Gastrocnemius medialis (tissue), 4 donors: Measurements from ENCODE around the gene VWDE. TPM values are rescaled to one million over a fixed set of nuclear protein-coding genes. Genes with fewer than 3 reads are reported as not detected.

Source experiments
- ATAC-seq, 2 donors: fragments of 150-250 bp; one replicate each; pipeline ENCODE4 v1.9.1; 2016
- DNase-seq, 2 donors: peaks; one replicate each; pipeline ENCODE4 v3.0.0-alpha.2; 2019
- H3K27ac ChIP-seq, 4 donors: fragments of 200-600 bp; sonication (generic); 1 replicate in 1 of 4; 2 replicates in 3 of 4; pipeline ENCODE4 v1.5.1; 2016 to 2018; ENCODE audit warnings: mild to moderate bottlenecking in 2 of 4, moderate library complexity in 1 of 4
- H3K27me3 ChIP-seq, 3 donors: fragments of 200-600 bp; sonication (generic) in 2 of 3; 1 replicate in 1 of 3; 2 replicates in 2 of 3; pipeline versions ENCODE4 v1.5.1 to v1.6.0; 2016 to 2019; ENCODE audit warnings: mild to moderate bottlenecking in 1 of 3, moderate library complexity in 1 of 3
- H3K36me3 ChIP-seq, 2 donors: fragments of 200-600 bp; sonication (generic) in 1 of 2; one replicate each; pipeline ENCODE4 v1.5.1; 2017 to 2018
- H3K4me1 ChIP-seq, 2 donors: fragments of 200-600 bp; sonication (generic) in 1 of 2; one replicate each; pipeline ENCODE4 v1.5.1; 2016 to 2017; ENCODE audit warnings: mild to moderate bottlenecking in 2 of 2
- H3K4me3 ChIP-seq, 4 donors: fragments of 200-600 bp; sonication (generic) in 3 of 4; 1 replicate in 1 of 4; 2 replicates in 3 of 4; pipeline ENCODE4 v1.5.1; 2016 to 2019; ENCODE audit warnings: mild to moderate bottlenecking in 2 of 4
- H3K9me3 ChIP-seq, 3 donors: fragments of 200-600 bp; sonication (generic) in 2 of 3; 1 replicate in 1 of 3; 2 replicates in 2 of 3; pipeline ENCODE4 v1.5.1; 2016 to 2019
- POLR2A ChIP-seq, 2 donors: fragments of 450-650 bp; IDR thresholded peaks; one replicate each; pipeline ENCODE4 v1.6.1; 2017; ENCODE audit warnings: antibody characterized with exemption in 2 of 2, mild to moderate bottlenecking in 2 of 2, moderate library complexity in 2 of 2
- in situ Hi-C, 4 donors: fragments of 200-750 bp; cut with MboI; loops; one replicate each; pipeline versions ENCODE4 v1.15.0 to v1.8.0; 2017; ENCODE audit warnings: low sequenced_read_pairs in 4 of 4
- intact Hi-C: fragments of 100-400 bp; cut with DNase I; formaldehyde crosslinking; loops from one replicate; pipeline ENCODE4 v1.15.1; 2023; ENCODE audit warnings: low total_unique reads
- total RNA-seq, 4 donors: library from RNA; depleted of rRNA; stranded (reverse); fragments of >200 nt; gene quantifications; one replicate each; pipeline versions ENCODE4 v1.1.0 to v1.2.3, GENCODE V29; 2016
- TF ChIP-seq, protein P1 (sequence below), 5 experiments: fragments of 450-650 bp in 3 of 5; fragments of 200-600 bp in 2 of 5; sonication (generic) in 2 of 5; IDR thresholded peaks in 4 of 5; conservative IDR thresholded peaks in 1 of 5; 1 replicate in 4 of 5; 2 replicates in 1 of 5; pipeline ENCODE4 v1.5.1; 2016 to 2019; ENCODE audit warnings: antibody characterized with exemption in 5 of 5, mild to moderate bottlenecking in 3 of 5, moderate library complexity in 3 of 5

Gene VWDE
- total RNA-seq, 4 donors from 2014 or later, result not detected

DNA sequence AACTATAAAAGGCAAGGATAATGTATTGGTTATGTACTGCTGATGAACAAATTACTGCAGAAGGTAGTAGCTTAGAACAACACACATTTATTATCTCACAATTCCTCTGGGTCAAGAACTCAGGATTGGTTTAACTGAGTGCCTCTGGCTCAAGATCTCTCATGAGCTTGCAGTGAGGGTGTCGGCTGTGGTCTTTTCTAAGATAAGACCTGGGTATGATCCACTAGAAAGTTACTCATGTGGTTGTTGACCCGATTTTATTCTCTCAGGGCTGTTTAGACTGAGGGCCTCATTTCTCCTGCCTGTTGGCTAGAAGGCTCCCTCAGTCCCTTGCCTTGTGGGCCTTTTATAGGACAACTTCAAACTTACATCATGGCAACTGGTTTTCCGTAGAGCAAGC is 86.7 kb downstream of the VWDE start:
- Histone ChIP-seq H3K4me3 (no peak overlapping the region), H3K9me3 (no peaks in the 10 kb centered on the region), H3K4me1 (no peaks in the 10 kb centered on the region), H3K36me3 (no peaks in the 10 kb centered on the region), H3K27me3 (no peaks in the 10 kb centered on the region), H3K27ac (no peak overlapping the region)
- DNase-seq, result no peak
- intact Hi-C loops, result no loop called here
- TF ChIP-seq, protein P1, sequence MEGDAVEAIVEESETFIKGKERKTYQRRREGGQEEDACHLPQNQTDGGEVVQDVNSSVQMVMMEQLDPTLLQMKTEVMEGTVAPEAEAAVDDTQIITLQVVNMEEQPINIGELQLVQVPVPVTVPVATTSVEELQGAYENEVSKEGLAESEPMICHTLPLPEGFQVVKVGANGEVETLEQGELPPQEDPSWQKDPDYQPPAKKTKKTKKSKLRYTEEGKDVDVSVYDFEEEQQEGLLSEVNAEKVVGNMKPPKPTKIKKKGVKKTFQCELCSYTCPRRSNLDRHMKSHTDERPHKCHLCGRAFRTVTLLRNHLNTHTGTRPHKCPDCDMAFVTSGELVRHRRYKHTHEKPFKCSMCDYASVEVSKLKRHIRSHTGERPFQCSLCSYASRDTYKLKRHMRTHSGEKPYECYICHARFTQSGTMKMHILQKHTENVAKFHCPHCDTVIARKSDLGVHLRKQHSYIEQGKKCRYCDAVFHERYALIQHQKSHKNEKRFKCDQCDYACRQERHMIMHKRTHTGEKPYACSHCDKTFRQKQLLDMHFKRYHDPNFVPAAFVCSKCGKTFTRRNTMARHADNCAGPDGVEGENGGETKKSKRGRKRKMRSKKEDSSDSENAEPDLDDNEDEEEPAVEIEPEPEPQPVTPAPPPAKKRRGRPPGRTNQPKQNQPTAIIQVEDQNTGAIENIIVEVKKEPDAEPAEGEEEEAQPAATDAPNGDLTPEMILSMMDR (IDR thresholded peaks at IDR 0.05 in 4 of 5, conservative IDR thresholded peaks at IDR 0.05 in 1 of 5), result no peak
- no peak for TF ChIP-seq POLR2A (IDR thresholded peaks at IDR 0.05)
- ATAC-seq, result no peak
- in situ Hi-C loops, result loop anchor here in 2 of 4 donors (25.0 kb wide), 2 partner anchors 255 to 880 kb away; no protein-coding TSS in a partner anchor

DNA sequence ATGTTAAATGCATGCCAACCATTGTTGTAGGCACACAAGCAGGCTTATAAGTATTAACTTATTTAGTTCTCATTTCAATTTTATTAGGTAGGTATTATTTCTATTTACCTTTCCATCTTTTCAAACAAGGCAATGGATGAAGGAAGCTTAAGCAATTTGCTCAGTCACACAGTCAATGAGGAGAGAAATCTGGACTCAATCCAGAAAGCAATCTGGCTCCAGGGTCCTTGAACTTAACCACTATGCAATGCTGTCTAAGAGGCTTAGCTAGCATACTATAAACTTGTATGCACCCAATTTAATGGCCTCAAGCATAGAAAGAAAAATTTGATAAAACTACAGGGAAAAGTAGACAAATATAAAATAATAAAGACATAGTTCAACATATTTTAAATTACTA is 88.6 kb downstream of the VWDE start:
- ATAC-seq, result no peak
- intact Hi-C loops (no loop called here), in situ Hi-C loops (loop anchor here in 2 of 4 donors (25.0 kb wide), 2 partner anchors 253 to 878 kb away; no protein-coding TSS in a partner anchor)
- no peaks in the 10 kb centered on the region for H3K36me3 ChIP-seq
- no peaks in the 10 kb centered on the region for H3K4me1 ChIP-seq
- TF ChIP-seq, protein P1 (IDR thresholded peaks at IDR 0.05 in 4 of 5, conservative IDR thresholded peaks at IDR 0.05 in 1 of 5), result no peak
- no peak for TF ChIP-seq POLR2A (IDR thresholded peaks at IDR 0.05)
- H3K9me3 ChIP-seq, result no peaks in the 10 kb centered on the region
- no peak for DNase-seq
- no peaks in the 10 kb centered on the region for H3K27me3 ChIP-seq
- H3K4me3 ChIP-seq, result no peak overlapping the region
- H3K27ac ChIP-seq, result no peak overlapping the region

DNA sequence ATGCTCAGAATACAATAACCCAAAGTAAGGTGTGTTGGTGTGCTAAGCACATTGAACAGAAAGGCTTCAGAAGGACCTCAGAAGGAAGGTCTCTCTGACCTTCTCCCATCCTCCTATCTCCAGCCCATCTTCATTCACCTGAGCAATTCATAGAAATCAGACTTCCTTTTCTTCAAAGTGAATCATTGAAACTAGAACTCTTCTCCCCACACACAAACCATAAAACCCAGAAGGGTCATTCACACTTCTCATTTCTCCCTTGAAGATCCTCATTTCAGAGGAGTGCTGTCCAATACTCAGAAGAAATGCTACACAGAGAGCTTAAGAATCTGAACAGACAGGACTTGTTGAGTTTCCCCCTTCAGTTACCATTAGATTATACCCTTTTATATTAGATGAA is 89.5 kb downstream of the VWDE start:
- Histone ChIP-seq H3K27ac (no peak overlapping the region), H3K36me3 (no peaks in the 10 kb centered on the region), H3K9me3 (no peaks in the 10 kb centered on the region), H3K27me3 (no peaks in the 10 kb centered on the region), H3K4me1 (no peaks in the 10 kb centered on the region), H3K4me3 (no peak overlapping the region)
- ATAC-seq (no peak), DNase-seq (no peak)
- intact Hi-C loops, result no loop called here
- no peak for TF ChIP-seq POLR2A (IDR thresholded peaks at IDR 0.05)
- TF ChIP-seq, protein P1 (IDR thresholded peaks at IDR 0.05 in 4 of 5, conservative IDR thresholded peaks at IDR 0.05 in 1 of 5), result no peak
- in situ Hi-C loops, result loop anchor here in 2 of 4 donors (25.0 kb wide), 2 partner anchors 252 to 877 kb away; no protein-coding TSS in a partner anchor

DNA sequence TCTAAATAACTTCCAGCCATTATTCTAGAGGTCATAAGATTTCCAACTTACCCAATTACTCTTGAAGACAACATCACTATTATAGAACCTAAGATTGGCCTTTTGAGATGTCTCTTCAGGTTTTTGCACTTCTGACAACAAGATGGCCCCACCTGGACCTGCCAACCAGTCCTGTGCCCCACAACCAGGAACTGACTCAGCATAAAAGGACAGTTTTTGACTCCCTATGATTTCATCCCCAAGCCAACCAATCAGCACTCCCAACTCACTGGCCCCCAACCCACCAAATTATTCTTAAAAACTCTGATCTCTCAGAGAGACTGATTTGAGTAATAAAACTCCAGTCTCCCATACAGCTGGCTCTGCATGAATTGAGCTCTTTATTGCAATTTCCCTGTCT is 98.2 kb downstream of the VWDE start:
- DNase-seq (no peak), ATAC-seq (no peak)
- Histone ChIP-seq H3K27me3 (no peaks in the 10 kb centered on the region), H3K9me3 (no peaks in the 10 kb centered on the region), H3K4me1 (no peaks in the 10 kb centered on the region), H3K4me3 (no peak overlapping the region), H3K27ac (no peak overlapping the region), H3K36me3 (no peaks in the 10 kb centered on the region)
- in situ Hi-C loops, result loop anchor here in 2 of 4 donors (25.0 kb wide), 2 partner anchors 243 to 868 kb away; no protein-coding TSS in a partner anchor
- intact Hi-C loops, result no loop called here
- TF ChIP-seq, protein P1 (IDR thresholded peaks at IDR 0.05 in 4 of 5, conservative IDR thresholded peaks at IDR 0.05 in 1 of 5), result no peak
- TF ChIP-seq POLR2A (IDR thresholded peaks at IDR 0.05), result no peak

DNA sequence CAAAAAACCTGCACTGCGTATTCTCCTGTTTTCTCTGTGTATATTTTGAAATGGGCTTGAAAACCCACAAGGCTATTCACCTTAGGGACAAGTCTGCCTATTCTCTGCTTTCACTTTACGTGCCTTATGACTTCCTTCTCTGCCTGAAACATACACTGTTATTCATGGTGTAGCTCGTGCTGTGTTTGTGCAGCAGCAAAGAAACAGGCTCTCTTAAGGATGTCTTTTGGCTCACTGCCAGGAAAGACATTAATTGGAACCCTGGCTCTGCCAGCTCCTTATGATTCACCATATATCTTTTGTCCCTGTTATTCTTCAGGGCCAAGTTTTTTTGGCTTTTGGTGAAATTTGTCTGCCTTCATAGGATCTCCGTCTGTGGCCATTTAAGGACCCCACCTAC is 100.2 kb downstream of the VWDE start:
- Histone ChIP-seq H3K27ac (no peak overlapping the region), H3K36me3 (no peaks in the 10 kb centered on the region), H3K9me3 (no peaks in the 10 kb centered on the region), H3K27me3 (no peaks in the 10 kb centered on the region), H3K4me3 (no peak overlapping the region), H3K4me1 (no peaks in the 10 kb centered on the region)
- TF ChIP-seq, protein P1 (IDR thresholded peaks at IDR 0.05 in 4 of 5, conservative IDR thresholded peaks at IDR 0.05 in 1 of 5), result no peak
- TF ChIP-seq POLR2A (IDR thresholded peaks at IDR 0.05), result no peak
- in situ Hi-C loops (loop anchor here in 2 of 4 donors (25.0 kb wide), 2 partner anchors 241 to 866 kb away; no protein-coding TSS in a partner anchor), intact Hi-C loops (no loop called here)
- no peak for DNase-seq
- no peak for ATAC-seq
